Measurements from ENCODE around the gene MAEL. TPM values are rescaled to one million over a fixed set of nuclear protein-coding genes. Genes with fewer than 3 reads are reported as not detected.

MAEL gene
- total RNA-seq, 1 experiment from 2014 or later = not detected

DNA sequence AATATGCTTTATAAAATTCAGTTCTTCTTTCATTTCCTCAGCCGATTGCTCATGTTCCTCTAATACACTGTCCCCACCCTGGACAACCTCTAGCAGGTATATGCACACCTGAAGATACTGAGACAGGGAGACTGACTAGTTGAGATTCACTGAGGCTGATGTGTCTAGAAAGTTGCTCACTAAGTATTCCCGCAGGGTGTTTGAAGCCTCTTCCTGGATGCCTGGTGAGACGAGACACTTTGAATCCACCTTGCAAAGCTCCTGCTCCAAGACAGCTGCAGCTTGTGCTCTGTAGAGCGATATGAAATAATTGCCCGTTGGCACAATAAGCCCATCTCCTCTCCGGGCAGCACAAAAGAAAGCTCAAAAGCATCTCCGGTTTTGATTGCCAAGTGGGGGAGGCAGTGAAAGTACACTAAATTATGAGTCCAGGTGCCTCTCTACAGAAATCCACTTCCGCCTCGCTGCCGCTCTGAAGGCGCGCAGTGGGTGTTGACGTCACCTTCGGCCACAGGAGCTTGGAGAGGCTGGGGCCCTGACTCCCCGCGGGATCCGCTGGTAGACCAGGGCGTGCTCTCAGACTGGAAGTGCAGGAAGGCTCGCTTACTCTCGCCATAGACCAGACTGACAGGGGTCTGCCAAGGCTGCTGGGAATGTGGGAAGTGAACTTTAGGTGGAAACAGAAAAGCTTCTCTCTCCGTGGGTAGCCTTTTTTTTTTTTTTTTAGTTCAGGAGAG lies 54.8 kb downstream of the MAEL start:
- Histone ChIP-seq H3K18ac (ENCODE audit: insufficient read length, low read depth, low read length) (no peak overlapping the region), H3K79me1 (ENCODE audit: insufficient read depth, low read depth, low read length, poor library complexity, severe bottlenecking) (no peaks in the 10 kb centered on the region), H4K5ac (ENCODE audit: insufficient read length, low read depth, low read length) (no peak overlapping the region), H2BK120ac (ENCODE audit: low read depth, low read length, poor library complexity, severe bottlenecking) (no peak overlapping the region), H2BK5ac (ENCODE audit: insufficient read length, low read length) (no peak overlapping the region), H3K4ac (ENCODE audit: low read depth, low read length) (no peak overlapping the region), H4K20me1 (ENCODE audit: control insufficient read depth, insufficient read depth, insufficient read length) (no peaks in the 10 kb centered on the region), H3K14ac (ENCODE audit: insufficient read depth, low read length) (no peak overlapping the region), H3K4me2 (ENCODE audit: insufficient read depth, insufficient read length, low read length) (no peak overlapping the region), H3K9ac (ENCODE audit: extremely low read depth, insufficient read length, low read length) (no peak overlapping the region), H3K4me1 (ENCODE audit: insufficient read depth, low read length) (no peaks in the 10 kb centered on the region), H3K9me3 (ENCODE audit: control insufficient read depth, low read depth, low read length) (no peaks in the 10 kb centered on the region), H3K56ac (ENCODE audit: insufficient read length, low read depth, low read length) (no peak overlapping the region), H4K8ac (replicated peaks; ENCODE audit: insufficient read length, low read depth, low read length) (no peak overlapping the region), H4K91ac (ENCODE audit: insufficient read length, low read depth, low read length) (no peak overlapping the region), H2BK20ac (ENCODE audit: low read depth, low read length, poor library complexity, severe bottlenecking) (no peak overlapping the region), H2AFZ (ENCODE audit: low read length) (no peak overlapping the region), H2BK12ac (ENCODE audit: insufficient read length, low read depth, low read length) (no peak overlapping the region), H3K27ac (ENCODE audit: insufficient read length, low read depth, low read length) (no peak overlapping the region), H3K27me3 (ENCODE audit: insufficient read depth, low read length) (no peaks in the 10 kb centered on the region), H2BK15ac (ENCODE audit: low read depth, low read length) (no peak overlapping the region), H2AK5ac (ENCODE audit: insufficient read length, low read length) (no peak overlapping the region), H3K23me2 (ENCODE audit: insufficient read length, low read depth, low read length, poor library complexity, severe bottlenecking) (no peaks in the 10 kb centered on the region), H3T11ph (ENCODE audit: low read length) (no peak overlapping the region), H3K23ac (ENCODE audit: insufficient read length, low read depth, low read length) (no peak overlapping the region), H3K79me2 (ENCODE audit: insufficient read depth, low read length) (no peaks in the 10 kb centered on the region)
- no CpG with 5 or more reads among the region's 21 CpGs for WGBS (ENCODE audit: extremely low coverage, insufficient read length, low lambda C conversion rate)
- Mint-ChIP-seq H3K27ac (no peak overlapping the region), H3K4me3 (no peak overlapping the region), H3K27me3 (ENCODE audit: low read depth) (peaks cover 10% of the 10 kb centered on the region), H3K9me3 (no peaks in the 10 kb centered on the region; a peak in 1 of 5 replicates), H3K4me1 (peaks cover 6% of the 10 kb centered on the region in 2 experiments), H3K36me3 (ENCODE audit: insufficient read depth in 1 of 3, low read depth in 3 of 3) (no peaks in the 10 kb centered on the region)
- DNase-seq = peak; percentile 58
- TF ChIP-seq, protein P1, sequence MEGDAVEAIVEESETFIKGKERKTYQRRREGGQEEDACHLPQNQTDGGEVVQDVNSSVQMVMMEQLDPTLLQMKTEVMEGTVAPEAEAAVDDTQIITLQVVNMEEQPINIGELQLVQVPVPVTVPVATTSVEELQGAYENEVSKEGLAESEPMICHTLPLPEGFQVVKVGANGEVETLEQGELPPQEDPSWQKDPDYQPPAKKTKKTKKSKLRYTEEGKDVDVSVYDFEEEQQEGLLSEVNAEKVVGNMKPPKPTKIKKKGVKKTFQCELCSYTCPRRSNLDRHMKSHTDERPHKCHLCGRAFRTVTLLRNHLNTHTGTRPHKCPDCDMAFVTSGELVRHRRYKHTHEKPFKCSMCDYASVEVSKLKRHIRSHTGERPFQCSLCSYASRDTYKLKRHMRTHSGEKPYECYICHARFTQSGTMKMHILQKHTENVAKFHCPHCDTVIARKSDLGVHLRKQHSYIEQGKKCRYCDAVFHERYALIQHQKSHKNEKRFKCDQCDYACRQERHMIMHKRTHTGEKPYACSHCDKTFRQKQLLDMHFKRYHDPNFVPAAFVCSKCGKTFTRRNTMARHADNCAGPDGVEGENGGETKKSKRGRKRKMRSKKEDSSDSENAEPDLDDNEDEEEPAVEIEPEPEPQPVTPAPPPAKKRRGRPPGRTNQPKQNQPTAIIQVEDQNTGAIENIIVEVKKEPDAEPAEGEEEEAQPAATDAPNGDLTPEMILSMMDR (conservative IDR thresholded peaks at IDR 0.05) = no peak

Data from H9 (cell line).